Endothelial cell of umbilical vein (primary cell): ENCODE results near the gene GABPA. TPM values are rescaled to one million over a fixed set of nuclear protein-coding genes. Genes with fewer than 3 reads are reported as not detected.

Experiments used
- BruUV-seq: library from RNA; stranded (reverse); fragments of 400-500 nt; replicated peaks from 2 replicates; lab custom pipeline; 2021; lab: Mats Ljungman, UMichigan
- CTCF ChIA-PET: fragments of 300-600, 350-600 bp; sonication (Branson Sonifier 250); formaldehyde crosslinking; loops from one replicate; lab custom pipeline; 2021; ENCODE audit warnings: antibody characterized with exemption, inconsistent platforms; lab: Charles Lee
- POLR2A ChIA-PET: fragments of 300-600, 350-600 bp; sonication (Branson Sonifier 250); formaldehyde crosslinking; loops from one replicate; lab custom pipeline; 2021; ENCODE audit warnings: antibody characterized with exemption, inconsistent platforms; lab: Charles Lee
- DNase-seq: peaks from one replicate; pipeline ENCODE4 v3.0.0-alpha.2; 2011; ENCODE audit warnings: low read depth, low spot score
- FAIRE-seq: peaks from 2 replicates; lab custom pipeline; 2011; peaks lifted over from hg19 to GRCh38; lab: Jason Lieb, UNC
- H2AFZ ChIP-seq: 2 replicates; pipeline ENCODE4 v1.6.0; 2012; ENCODE audit warnings: low read depth, low read length, control low read depth, inconsistent platforms
- H3K27ac ChIP-seq: 2 replicates; pipeline ENCODE4 v1.5.1; 2011; ENCODE audit warnings: low read depth, mild to moderate bottlenecking, control low read depth, low read length, moderate library complexity; ENCODE audit not compliant: insufficient read depth
- H3K27me3 ChIP-seq, 2 experiments: 2 replicates each; pipeline versions ENCODE4 v1.6.0 to v1.6.1; 2011; ENCODE audit warnings: low read length in 2 of 2, mixed read lengths in 1 of 2; ENCODE audit not compliant: control insufficient read depth in 2 of 2, insufficient read depth in 2 of 2
- H3K36me3 ChIP-seq, 2 experiments: 2 replicates in 1 of 2; 3 replicates in 1 of 2; pipeline ENCODE4 v1.5.1; 2011; ENCODE audit warnings: low read length in 2 of 2, mild to moderate bottlenecking in 1 of 2, moderate library complexity in 1 of 2; ENCODE audit not compliant: control insufficient read depth in 2 of 2, insufficient read depth in 2 of 2; ENCODE audit errors: extremely low read depth in 1 of 2
- H3K4me1 ChIP-seq: 3 replicates; pipeline ENCODE4 v1.5.1; 2011; ENCODE audit warnings: mild to moderate bottlenecking, low read length; ENCODE audit not compliant: control insufficient read depth, insufficient read depth; ENCODE audit errors: extremely low read depth
- H3K4me2 ChIP-seq: 2 replicates; pipeline ENCODE4 v1.6.1; 2011; ENCODE audit warnings: low read length, control low read depth, mixed read lengths; ENCODE audit not compliant: insufficient read depth
- H3K4me3 ChIP-seq, 3 experiments: fragments of 200-600 bp in 1 of 3; sonication (generic), shearing (Covaris generic) in 1 of 3; replicated peaks in 1 of 3; 2 replicates each; pipeline ENCODE4 v1.5.1; 2011 to 2016; ENCODE audit warnings: control low read depth in 3 of 3, low read length in 3 of 3, mild to moderate bottlenecking in 2 of 3, inconsistent platforms in 1 of 3, low read depth in 1 of 3, moderate library complexity in 1 of 3; ENCODE audit not compliant: insufficient read depth in 1 of 3
- H3K79me2 ChIP-seq: 2 replicates; pipeline ENCODE4 v1.6.0; 2012; ENCODE audit warnings: low read length, inconsistent platforms; ENCODE audit not compliant: control insufficient read depth, insufficient read depth
- H3K9ac ChIP-seq: replicated peaks from 2 replicates; pipeline ENCODE3; 2011; ENCODE audit warnings: low read length, control low read depth; ENCODE audit not compliant: insufficient read depth; ENCODE audit errors: extremely low read depth
- H3K9me1 ChIP-seq: replicated peaks from 3 replicates; pipeline ENCODE4 v1.6.0; 2011; ENCODE audit warnings: mild to moderate bottlenecking, low read length; ENCODE audit not compliant: control insufficient read depth, insufficient read depth; ENCODE audit errors: extremely low read depth
- H3K9me3 ChIP-seq: replicated peaks from 2 replicates; pipeline ENCODE4 v1.5.1; 2012; ENCODE audit warnings: low read length, inconsistent platforms; ENCODE audit not compliant: control insufficient read depth, insufficient read depth
- H4K20me1 ChIP-seq: replicated peaks from 2 replicates; pipeline ENCODE3; 2011; ENCODE audit warnings: mild to moderate bottlenecking, low read length; ENCODE audit not compliant: control insufficient read depth, insufficient read depth; ENCODE audit errors: extremely low read depth
- EZH2 ChIP-seq: IDR thresholded peaks from 2 replicates; pipeline ENCODE4 v1.6.1; 2012; ENCODE audit warnings: borderline replicate concordance, low read depth, mild to moderate bottlenecking, moderate library complexity, low read length, inconsistent platforms; ENCODE audit not compliant: severe bottlenecking
- FOS ChIP-seq: IDR thresholded peaks from 2 replicates; pipeline ENCODE4 v1.6.1; 2011; ENCODE audit warnings: mild to moderate bottlenecking, low read length, moderate library complexity, borderline replicate concordance; ENCODE audit not compliant: insufficient read depth
- GATA2 ChIP-seq: IDR thresholded peaks from 2 replicates; pipeline ENCODE4 v1.7.0; 2011; ENCODE audit warnings: low read depth, mild to moderate bottlenecking, moderate library complexity, mixed read lengths, low read length; ENCODE audit not compliant: insufficient read length, insufficient read depth
- JUN ChIP-seq: IDR thresholded peaks from 2 replicates; pipeline ENCODE4 v1.6.1; 2011; ENCODE audit warnings: borderline replicate concordance, low read depth; ENCODE audit not compliant: insufficient read length, insufficient read depth
- MAX ChIP-seq: IDR thresholded peaks from 2 replicates; pipeline ENCODE4 v1.6.1; 2011; ENCODE audit not compliant: insufficient read depth, insufficient read length
- MYC ChIP-seq: IDR thresholded peaks from one replicate; pipeline ENCODE4 v1.6.1; 2011; ENCODE audit warnings: mild to moderate bottlenecking, low read depth, low read length
- POLR2A ChIP-seq: IDR thresholded peaks from 2 replicates; pipeline ENCODE4 v1.6.1; 2012; ENCODE audit warnings: low read depth, mild to moderate bottlenecking, control low read depth, low read length
- POLR2AphosphoS5 ChIP-seq: IDR thresholded peaks from 2 replicates; pipeline ENCODE4 v1.6.1; 2012; ENCODE audit warnings: low read depth, mild to moderate bottlenecking, control low read depth, low read length, moderate library complexity; ENCODE audit not compliant: insufficient read depth
- dilution Hi-C: fragments of 300-500 bp; cut with MboI; formaldehyde crosslinking; loops from one replicate; pipeline ENCODE4 v1.15.0; 2019; ENCODE audit warnings: low sequenced_read_pairs; ENCODE audit not compliant: extremely low pct_ligation_motif_present
- intact Hi-C: fragments of 100-400 bp; cut with micrococcal nuclease; formaldehyde crosslinking; loops from one replicate; pipeline ENCODE4 v1.10.0; 2022
- polyA plus RNA-seq, 4 experiments: library from polyadenylated mRNA; depleted of rRNA in 3 of 4; stranded (reverse) in 3 of 4; unstranded in 1 of 4; fragments of >200 nt; gene quantifications; 2 replicates each; pipeline versions ENCODE4 v1.2.1 to v1.2.3, GENCODE V29; 2011 to 2012; ENCODE audit warnings: missing spikeins in 1 of 4
- total RNA-seq: library from RNA; stranded (reverse); gene quantifications from 2 replicates; pipeline ENCODE4 v1.2.3, GENCODE V29; 2021
- TF ChIP-seq, protein P1 (sequence below), 2 donors: IDR thresholded peaks; 1 replicate in 1 of 2; 2 replicates in 1 of 2; pipeline ENCODE4 v1.5.1; 2011; ENCODE audit warnings: low read length in 2 of 2, mild to moderate bottlenecking in 2 of 2, moderate library complexity in 2 of 2, control low read depth in 1 of 2, inconsistent platforms in 1 of 2, low read depth in 1 of 2; ENCODE audit not compliant: insufficient read depth in 1 of 2; ENCODE audit errors: extremely low read depth in 1 of 2

Gene GABPA
- total and polyA plus RNA-seq, 2 donors (not counting 3 experiments of a cell fraction or from before 2014, with no cell fraction given): 5.8 to 21.0 TPM

- FAIRE-seq (no peak), DNase-seq (no peak)
- H3K4me2 ChIP-seq: no peak overlapping the region
- dilution Hi-C loops (no loop called here), intact Hi-C loops (loop anchor here (2.0 kb wide), 2 partner anchors 21 to 25 kb away; partner anchors contain the start of genes ATP5PF and GABPA)
- H3K9me3 ChIP-seq: no peaks in the 10 kb centered on the region
- POLR2A ChIA-PET: no interaction called here
- no peaks in the 10 kb centered on the region for H4K20me1 ChIP-seq
- no peak overlapping the region for H3K4me3 ChIP-seq
- H2AFZ ChIP-seq: no peak overlapping the region
- no peak overlapping the region for H3K27ac ChIP-seq
- CTCF ChIA-PET: no interaction called here
- no peaks in the 10 kb centered on the region for H3K27me3 ChIP-seq
- TF ChIP-seq JUN: no peak
- no peak for TF ChIP-seq POLR2AphosphoS5
- no peak for TF ChIP-seq GATA2
- no peak for TF ChIP-seq POLR2A
- TF ChIP-seq, protein P1, sequence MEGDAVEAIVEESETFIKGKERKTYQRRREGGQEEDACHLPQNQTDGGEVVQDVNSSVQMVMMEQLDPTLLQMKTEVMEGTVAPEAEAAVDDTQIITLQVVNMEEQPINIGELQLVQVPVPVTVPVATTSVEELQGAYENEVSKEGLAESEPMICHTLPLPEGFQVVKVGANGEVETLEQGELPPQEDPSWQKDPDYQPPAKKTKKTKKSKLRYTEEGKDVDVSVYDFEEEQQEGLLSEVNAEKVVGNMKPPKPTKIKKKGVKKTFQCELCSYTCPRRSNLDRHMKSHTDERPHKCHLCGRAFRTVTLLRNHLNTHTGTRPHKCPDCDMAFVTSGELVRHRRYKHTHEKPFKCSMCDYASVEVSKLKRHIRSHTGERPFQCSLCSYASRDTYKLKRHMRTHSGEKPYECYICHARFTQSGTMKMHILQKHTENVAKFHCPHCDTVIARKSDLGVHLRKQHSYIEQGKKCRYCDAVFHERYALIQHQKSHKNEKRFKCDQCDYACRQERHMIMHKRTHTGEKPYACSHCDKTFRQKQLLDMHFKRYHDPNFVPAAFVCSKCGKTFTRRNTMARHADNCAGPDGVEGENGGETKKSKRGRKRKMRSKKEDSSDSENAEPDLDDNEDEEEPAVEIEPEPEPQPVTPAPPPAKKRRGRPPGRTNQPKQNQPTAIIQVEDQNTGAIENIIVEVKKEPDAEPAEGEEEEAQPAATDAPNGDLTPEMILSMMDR (IDR thresholded peaks at IDR 0.05; ENCODE audit: extremely low read depth in 1 of 2, insufficient read depth in 1 of 2, low read depth in 1 of 2, low read length in 2 of 2): no peak
- no peak for TF ChIP-seq EZH2
- TF ChIP-seq MAX: no peak
- TF ChIP-seq MYC: no peak
- no peak for TF ChIP-seq FOS
- no peaks in the 10 kb centered on the region for H3K79me2 ChIP-seq
- H3K36me3 ChIP-seq: no peaks in the 10 kb centered on the region
- H3K9me1 ChIP-seq: no peaks in the 10 kb centered on the region
- no TSS peak for BruUV-seq
- H3K9ac ChIP-seq: no peak overlapping the region
- H3K4me1 ChIP-seq: no peaks in the 10 kb centered on the region
Measured at GRCh38 chr21:25709684-25710265, 25.0 kb upstream of the GABPA start.
